ENCODE data around the gene CFDP1.
"Not testable (repeated sequence)": the region's sequence is repeated elsewhere in the genome, so short reads cannot be mapped to it uniquely, and the experiment has no call there.

DNA sequence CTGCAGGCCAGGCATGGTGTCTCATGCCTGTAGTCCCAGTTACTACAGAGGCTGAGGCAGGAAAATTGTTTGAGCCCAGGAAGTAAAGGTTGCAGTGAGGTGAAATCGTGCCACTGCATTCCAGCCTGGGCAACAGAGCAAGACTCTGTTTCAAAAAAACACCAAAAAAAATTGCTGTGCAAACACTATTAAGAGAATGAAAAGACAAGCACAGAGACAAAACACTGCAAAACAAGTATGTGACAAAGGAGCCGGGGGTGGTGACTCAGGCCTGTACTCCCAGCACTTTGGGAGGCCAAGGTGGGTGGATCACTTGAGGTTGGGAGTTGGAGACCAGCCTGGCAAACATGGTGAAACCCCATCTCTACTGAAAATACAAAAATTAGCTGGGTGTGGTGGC is 6.8 kb downstream of the CFDP1 start:
- TF ChIP-seq, protein P1, sequence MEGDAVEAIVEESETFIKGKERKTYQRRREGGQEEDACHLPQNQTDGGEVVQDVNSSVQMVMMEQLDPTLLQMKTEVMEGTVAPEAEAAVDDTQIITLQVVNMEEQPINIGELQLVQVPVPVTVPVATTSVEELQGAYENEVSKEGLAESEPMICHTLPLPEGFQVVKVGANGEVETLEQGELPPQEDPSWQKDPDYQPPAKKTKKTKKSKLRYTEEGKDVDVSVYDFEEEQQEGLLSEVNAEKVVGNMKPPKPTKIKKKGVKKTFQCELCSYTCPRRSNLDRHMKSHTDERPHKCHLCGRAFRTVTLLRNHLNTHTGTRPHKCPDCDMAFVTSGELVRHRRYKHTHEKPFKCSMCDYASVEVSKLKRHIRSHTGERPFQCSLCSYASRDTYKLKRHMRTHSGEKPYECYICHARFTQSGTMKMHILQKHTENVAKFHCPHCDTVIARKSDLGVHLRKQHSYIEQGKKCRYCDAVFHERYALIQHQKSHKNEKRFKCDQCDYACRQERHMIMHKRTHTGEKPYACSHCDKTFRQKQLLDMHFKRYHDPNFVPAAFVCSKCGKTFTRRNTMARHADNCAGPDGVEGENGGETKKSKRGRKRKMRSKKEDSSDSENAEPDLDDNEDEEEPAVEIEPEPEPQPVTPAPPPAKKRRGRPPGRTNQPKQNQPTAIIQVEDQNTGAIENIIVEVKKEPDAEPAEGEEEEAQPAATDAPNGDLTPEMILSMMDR (conservative IDR thresholded peaks at IDR 0.05) = not testable (repeated sequence)
- TF ChIP-seq EZH2 (IDR thresholded peaks at IDR 0.05; ENCODE audit: low read depth) = not testable (repeated sequence)

All from PC-9 (cell line).